Transverse colon (tissue), 4 donors: ENCODE measurements around the gene FAM170B.

Experiments used
- CTCF ChIP-seq, 5 experiments: fragments of 200-600 bp in 3 of 5; fragments of 450-650 bp in 2 of 5; sonication (generic) in 3 of 5; IDR thresholded peaks; 1 replicate in 2 of 5; 2 replicates in 3 of 5; pipeline ENCODE4 v1.5.1; 2016 to 2017; ENCODE audit warnings: antibody characterized with exemption in 5 of 5, inconsistent platforms in 3 of 5, mild to moderate bottlenecking in 2 of 5, moderate library complexity in 1 of 5
- POLR2A ChIP-seq: fragments of 450-650 bp; IDR thresholded peaks from one replicate; pipeline ENCODE4 v1.6.1; 2016; ENCODE audit warnings: antibody characterized with exemption, mild to moderate bottlenecking, moderate library complexity
- POLR2AphosphoS5 ChIP-seq, 3 donors: sonication (generic); formaldehyde crosslinking; IDR thresholded peaks; one replicate each; pipeline ENCODE4 v1.6.1; 2016; ENCODE audit warnings: antibody characterized with exemption in 3 of 3

- TF ChIP-seq CTCF (IDR thresholded peaks at IDR 0.05) = no peak
- TF ChIP-seq POLR2A = no peak
- no peak for TF ChIP-seq POLR2AphosphoS5 (IDR thresholded peaks at IDR 0.05)
These were observed 49.0 kb upstream of the FAM170B start for GRCh38 chr10:49182776-49183175.
